ENCODE measurements around the gene HIC1.

GRCh38 chr17:2053380-2054261 is 1.3 kb upstream of the HIC1 start:
- TF ChIP-seq POLR2A (IDR thresholded peaks at IDR 0.05) = no peak
- peak; percentile 57 to 61 (median 58) for TF ChIP-seq CTCF (IDR thresholded peaks at IDR 0.05)
